GM18526 (cell line): ENCODE data around the gene EYA2.

Experiments
- POLR2A ChIP-seq: IDR thresholded peaks from 3 replicates; pipeline ENCODE4 v1.6.1; 2011; ENCODE audit not compliant: insufficient read length; ENCODE audit errors: extremely low read depth

EYA2 gene

DNA sequence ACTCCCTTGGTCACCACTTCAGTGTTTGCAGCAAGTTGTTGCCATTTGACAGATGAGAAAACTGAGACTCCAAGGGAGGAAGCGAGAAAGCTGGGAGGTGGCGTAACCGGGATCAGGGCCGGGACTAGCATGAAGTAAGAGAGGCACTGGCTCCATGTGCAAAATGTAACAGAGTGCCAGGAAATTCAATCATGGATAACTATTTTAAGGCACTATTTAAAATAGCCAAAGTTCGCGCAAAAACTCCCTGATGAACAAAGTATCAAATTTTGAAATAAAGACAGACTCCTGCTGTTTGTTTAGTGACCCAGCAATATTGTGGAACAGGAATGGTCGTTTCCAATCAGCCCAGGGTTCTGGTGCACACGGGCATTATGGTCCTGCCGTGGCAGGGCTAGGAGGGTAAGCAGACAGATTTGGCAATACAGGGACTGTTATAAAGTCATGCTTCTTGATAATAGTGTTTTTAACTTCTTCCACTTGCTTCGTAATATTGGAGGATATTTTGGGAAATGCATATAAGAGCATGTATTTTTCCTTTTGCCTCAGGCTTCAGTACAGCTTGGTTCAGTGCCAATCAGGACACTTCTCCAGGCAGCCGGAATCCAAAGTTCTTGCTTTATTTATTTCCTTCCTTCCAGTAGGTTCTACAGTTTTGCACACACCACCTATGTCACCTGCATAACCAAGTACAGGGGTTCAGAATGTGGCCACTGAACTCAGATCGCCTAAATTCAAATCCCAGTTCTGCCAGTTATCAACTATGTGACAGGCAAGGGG is 141.6 kb downstream of the EYA2 start:
- TF ChIP-seq POLR2A = no peak

- no peak for TF ChIP-seq POLR2A
These were observed 144.2 kb downstream of the EYA2 start for GRCh38 chr20:47038566-47039560.

DNA sequence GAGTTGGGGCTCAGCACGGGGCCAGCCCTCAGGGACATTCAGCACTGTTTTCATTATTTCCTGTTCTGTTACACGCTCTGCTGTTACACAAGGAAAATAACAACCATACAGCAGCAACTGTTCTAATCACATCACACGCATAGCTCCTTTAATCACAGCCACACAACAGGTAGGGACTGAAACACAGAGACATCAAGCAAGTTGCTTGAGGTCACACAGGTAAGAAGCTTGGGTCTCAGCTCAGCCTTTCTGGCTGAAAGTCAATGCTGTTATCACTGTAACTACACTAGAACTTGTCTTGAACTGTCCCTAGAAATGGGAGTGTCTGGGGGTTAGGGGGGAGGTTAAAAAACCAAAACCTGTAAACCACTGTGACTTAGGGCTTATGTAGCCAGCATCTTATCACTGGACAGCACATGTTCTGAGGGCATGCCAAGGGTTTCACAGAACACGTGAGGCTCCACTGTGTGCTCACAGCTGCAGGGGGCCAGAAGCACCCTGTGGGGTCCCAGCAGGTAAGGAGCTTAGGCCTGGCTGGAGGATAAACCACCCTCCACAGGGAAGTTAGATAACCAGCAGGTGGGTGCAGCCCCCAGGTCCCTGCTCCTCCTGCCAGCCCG is 146.0 kb downstream of the EYA2 start:
- no peak for TF ChIP-seq POLR2A

- TF ChIP-seq POLR2A = no peak
These were observed 146.8 kb downstream of the EYA2 start for GRCh38 chr20:47041396-47041899.

DNA sequence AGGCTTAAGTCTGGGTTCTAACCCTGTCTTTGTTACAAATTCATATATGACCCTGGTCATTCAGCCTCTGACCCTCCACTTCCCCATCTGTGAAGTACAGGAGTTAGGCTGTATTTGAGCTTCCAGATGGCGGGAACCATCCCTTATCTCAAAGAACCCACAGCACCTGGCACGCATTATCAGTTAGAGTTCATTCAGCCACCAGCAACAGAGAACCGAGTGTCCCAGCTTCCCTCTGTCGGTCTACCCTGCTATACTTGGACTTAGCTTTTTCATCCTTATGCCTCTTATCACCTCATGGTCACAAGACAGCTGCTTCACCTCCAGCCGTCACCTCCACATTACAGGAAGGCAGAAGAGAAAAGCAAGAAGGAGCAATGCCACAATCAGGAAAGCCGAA is 147.8 kb downstream of the EYA2 start:
- no peak for TF ChIP-seq POLR2A

DNA sequence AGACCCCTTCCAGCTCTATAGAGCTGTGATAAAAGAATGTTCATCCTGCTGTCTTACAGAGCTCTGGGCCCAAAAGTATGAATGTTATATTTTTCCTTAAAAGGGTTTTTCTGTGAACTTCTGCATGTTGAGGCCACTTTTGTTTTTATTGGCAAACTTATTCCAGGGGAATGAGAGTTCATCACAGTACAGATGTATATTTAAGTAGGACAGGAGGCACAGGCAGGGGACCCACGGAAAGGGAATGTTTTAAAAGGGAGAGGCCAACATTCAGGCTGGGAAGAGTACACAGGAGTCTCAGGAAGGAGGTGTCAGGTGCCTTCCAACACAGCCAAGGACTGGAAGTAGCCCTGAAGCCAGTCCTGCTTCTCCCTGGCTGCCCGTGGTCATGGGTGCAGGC is 148.4 kb downstream of the EYA2 start:
- TF ChIP-seq POLR2A = no peak

DNA sequence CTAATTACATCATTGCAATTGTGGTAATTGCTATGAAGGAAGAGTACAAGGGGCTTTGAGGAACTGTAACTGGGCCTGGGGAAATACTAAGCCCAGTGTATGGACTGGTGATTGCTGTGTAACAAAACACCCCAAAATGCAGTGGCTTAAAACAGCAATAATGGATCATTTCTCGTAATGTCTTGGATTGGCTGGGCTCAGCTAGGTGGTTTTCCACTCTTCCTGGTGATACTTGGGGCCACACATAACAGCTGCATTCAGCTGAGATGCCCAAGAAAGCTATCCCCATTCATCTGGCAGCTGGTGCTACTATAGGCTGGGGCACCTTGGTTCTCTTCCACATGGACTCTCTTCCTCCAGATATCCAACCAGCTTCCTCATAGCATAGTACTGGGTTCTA is 150.3 kb downstream of the EYA2 start:
- no peak for TF ChIP-seq POLR2A

DNA sequence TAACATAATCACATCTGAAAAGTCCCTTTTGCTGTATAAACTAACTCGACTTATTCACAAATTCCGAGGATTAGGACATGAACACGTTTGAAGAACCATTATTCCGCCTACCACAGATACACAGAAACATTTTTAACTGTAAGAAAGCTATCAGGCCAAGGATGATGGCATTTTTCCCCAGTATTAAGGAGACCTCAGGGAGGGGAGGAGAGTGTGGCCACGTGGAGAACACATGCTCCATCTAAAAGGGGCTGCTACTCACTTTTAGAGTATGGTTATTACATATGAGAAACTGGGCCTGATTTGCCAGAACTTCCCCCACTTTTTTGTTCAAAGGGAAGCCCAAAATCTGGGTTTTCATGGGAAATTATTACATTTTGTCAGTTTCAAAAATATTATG is 153.4 kb downstream of the EYA2 start:
- no peak for TF ChIP-seq POLR2A

DNA sequence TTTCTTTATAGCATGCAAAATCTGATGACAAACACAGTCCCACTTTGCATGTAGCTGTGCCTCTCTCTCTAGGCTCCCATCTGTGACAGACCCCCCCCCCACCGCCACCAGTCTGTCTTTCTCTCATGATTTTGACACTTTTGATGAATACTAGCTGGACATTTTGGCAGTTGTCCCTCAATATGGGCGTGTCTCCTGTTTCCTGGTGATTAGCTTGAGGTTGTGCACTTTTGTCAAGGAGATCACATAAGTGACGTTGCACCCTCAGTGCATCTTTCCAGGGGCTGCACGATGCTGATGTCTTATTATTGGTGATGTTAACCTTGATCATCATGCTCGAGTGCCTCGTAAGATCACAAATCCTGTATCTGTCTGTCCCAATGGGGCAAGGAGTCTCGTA is 155.1 kb downstream of the EYA2 start:
- no peak for TF ChIP-seq POLR2A

- no peak for TF ChIP-seq POLR2A
These were observed 156.4 kb downstream of the EYA2 start for GRCh38 chr20:47050996-47051395.

DNA sequence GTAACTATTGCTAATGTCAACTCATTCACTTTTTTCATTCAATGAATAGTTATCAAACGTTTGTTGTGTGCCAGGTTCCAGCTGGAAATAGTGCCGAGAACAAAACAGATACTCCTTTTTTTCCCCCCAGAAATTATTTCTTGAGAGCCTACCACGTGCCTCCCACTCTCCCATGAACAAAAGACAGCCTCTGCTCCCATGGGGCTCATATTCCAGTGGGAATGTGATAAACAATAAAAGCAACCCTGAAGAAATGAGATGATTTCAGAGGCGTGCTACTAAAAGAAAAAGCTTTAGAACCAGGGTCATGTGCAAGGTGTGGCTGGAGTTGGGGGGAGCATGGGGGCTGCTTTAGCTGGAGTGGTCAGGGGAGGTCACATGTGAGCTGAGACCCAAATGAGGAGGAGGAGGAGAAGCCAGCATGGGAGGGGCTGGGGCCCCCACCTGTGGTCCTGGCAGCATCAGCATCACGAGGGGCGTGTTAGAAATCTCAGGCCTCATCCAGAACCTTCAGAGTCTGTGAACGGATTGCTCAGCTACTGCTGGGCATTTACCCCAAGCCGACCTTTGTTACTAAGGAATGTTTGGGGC is 157.4 kb downstream of the EYA2 start:
- no peak for TF ChIP-seq POLR2A

DNA sequence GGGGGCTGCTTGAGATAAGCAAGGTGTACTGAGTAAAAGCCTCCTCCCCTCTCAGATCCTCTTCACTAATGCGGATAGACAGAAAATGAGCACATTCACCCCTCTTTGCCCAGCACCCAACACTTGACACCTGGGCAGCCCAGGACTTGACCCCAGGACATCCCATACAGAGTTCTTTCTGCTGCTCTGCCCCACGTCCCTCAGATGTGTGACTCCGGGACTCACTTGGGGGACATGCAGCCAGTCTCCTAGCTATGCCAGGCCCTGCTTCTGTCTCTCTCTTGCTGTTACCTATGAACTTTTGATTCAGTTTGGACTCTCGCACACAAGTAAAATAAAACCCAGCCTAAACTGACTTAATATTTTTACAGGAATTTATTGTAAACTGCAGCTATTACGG is 159.9 kb downstream of the EYA2 start:
- no peak for TF ChIP-seq POLR2A

- TF ChIP-seq POLR2A = no peak
These were observed 160.3 kb downstream of the EYA2 start for GRCh38 chr20:47054945-47055344.

DNA sequence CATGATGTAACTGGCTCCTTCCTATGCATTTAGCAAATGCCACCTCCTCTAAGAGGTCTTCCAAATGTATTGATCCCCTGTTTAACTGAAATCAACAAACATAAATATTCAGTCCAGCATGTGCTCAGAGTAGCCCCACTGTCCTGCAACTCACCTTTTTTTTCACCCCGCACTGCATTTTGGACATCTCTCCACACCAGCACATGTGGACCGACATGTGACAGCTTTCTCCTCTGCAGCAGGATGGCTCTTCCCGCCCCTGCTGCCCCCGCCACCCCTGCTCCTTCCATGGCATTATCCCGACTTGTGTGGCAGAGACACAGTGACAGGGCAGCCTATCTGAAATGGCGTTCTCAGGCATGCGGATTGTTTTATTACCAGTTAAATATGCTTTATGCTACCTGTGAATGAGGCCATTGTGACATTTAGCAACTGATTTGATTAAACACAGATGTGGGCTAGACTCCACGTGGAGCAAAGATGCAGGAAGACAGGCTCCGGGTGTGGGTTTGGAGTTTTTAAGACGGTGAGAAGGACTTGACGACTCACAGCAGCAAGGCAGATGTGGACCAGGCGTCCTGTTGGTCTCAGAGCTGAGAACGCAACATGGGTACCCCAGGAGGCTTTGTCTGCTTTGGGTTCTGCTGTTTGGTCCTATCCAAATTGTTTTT is 161.2 kb downstream of the EYA2 start:
- TF ChIP-seq POLR2A = no peak

- no peak for TF ChIP-seq POLR2A
These were observed 163.0 kb downstream of the EYA2 start for GRCh38 chr20:47057661-47058060.

DNA sequence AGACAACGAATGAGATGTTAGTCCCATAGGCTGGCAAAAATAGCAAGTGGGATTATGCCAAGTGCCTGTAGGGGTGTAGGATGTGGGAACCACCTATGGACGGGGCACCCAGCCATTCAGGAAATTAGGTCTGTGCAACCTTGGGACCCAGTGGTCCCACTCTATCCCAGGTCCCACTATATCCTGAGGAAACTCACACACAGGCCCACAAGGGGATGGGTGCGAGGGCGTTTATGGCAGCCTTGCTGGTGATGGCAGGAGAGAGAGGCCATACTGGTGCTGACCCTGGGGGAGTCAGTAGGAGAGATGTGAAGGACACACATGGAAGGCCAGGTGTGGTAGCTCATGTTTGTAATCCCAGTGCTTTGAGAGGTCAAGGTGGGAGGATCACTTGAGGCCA is 163.6 kb downstream of the EYA2 start:
- TF ChIP-seq POLR2A = no peak
